DOHH2 (cell line): ENCODE measurements around the gene ICAM1.
A peak's percentile ranks its signal among the peaks of the same experiment; 100 is the strongest.

Experiments
- H3F3A ChIP-seq: fragments of 200-600 bp; sonication (generic), shearing (Covaris generic); 2 replicates; pipeline ENCODE4 v1.6.0; 2016; ENCODE audit warnings: antibody characterized with exemption, mild to moderate bottlenecking; ENCODE audit not compliant: control insufficient read depth, insufficient read depth
- H3K27ac ChIP-seq: fragments of 200-600 bp; sonication (generic); 2 replicates; pipeline ENCODE4 v1.5.1; 2014; ENCODE audit warnings: low read depth, mild to moderate bottlenecking, low read length, moderate library complexity
- H3K27me3 ChIP-seq: fragments of 200-600 bp; sonication (generic); 2 replicates; pipeline ENCODE4 v1.6.1; 2014; ENCODE audit warnings: mild to moderate bottlenecking, low read length, mixed read lengths; ENCODE audit not compliant: control insufficient read depth
- H3K36me3 ChIP-seq: fragments of 200-600 bp; sonication (generic); 2 replicates; pipeline ENCODE4 v1.6.1; 2014; ENCODE audit warnings: mild to moderate bottlenecking, low read length, moderate library complexity, mixed read lengths; ENCODE audit not compliant: control insufficient read depth
- H3K4me1 ChIP-seq: fragments of 200-600 bp; sonication (generic); 2 replicates; pipeline ENCODE4 v1.6.1; 2014; ENCODE audit warnings: mild to moderate bottlenecking, low read length, mixed read lengths; ENCODE audit not compliant: control insufficient read depth
- H3K4me2 ChIP-seq: fragments of 200-600 bp; sonication (generic); 2 replicates; pipeline ENCODE4 v1.6.0; 2014; ENCODE audit warnings: mild to moderate bottlenecking, low read length, moderate library complexity
- H3K4me3 ChIP-seq: fragments of 200-600 bp; sonication (generic); 2 replicates; pipeline ENCODE4 v1.5.1; 2014; ENCODE audit warnings: mild to moderate bottlenecking, low read length, mixed read lengths
- H3K79me2 ChIP-seq: fragments of 200-600 bp; sonication (generic); 2 replicates; pipeline ENCODE4 v1.6.1; 2014; ENCODE audit warnings: mild to moderate bottlenecking, low read length, mixed read lengths; ENCODE audit not compliant: control insufficient read depth
- H3K9me2 ChIP-seq: fragments of 200-600 bp; sonication (generic); replicated peaks from 2 replicates; pipeline ENCODE4 v1.6.1; 2014; ENCODE audit warnings: mild to moderate bottlenecking, low read length, mixed read lengths; ENCODE audit not compliant: control insufficient read depth
- H3K9me3 ChIP-seq: fragments of 200-600 bp; sonication (generic); 2 replicates; pipeline ENCODE4 v1.6.1; 2014; ENCODE audit warnings: antibody characterized with exemption, low read length, mixed read lengths; ENCODE audit not compliant: control insufficient read depth, insufficient read depth
- H4K20me1 ChIP-seq: fragments of 200-600 bp; sonication (generic); 2 replicates; pipeline ENCODE4 v1.6.0; 2014; ENCODE audit warnings: low read depth, mild to moderate bottlenecking, antibody characterized with exemption, low read length, moderate library complexity; ENCODE audit not compliant: control insufficient read depth, insufficient read depth
- EZH2phosphoT487 ChIP-seq: fragments of 200-600 bp; sonication (generic); IDR thresholded peaks from 2 replicates; pipeline ENCODE4 v1.6.1; 2017; ENCODE audit warnings: borderline replicate concordance, mild to moderate bottlenecking, antibody characterized with exemption, low read length, moderate library complexity, mixed read lengths
- TF ChIP-seq, protein P1 (sequence below): fragments of 200-600 bp; sonication (generic); IDR thresholded peaks from one replicate; pipeline ENCODE4 v1.5.1; 2014; ENCODE audit warnings: antibody characterized with exemption, mild to moderate bottlenecking, low read depth, low read length; ENCODE audit not compliant: poor library complexity, severe bottlenecking

Gene ICAM1

DNA sequence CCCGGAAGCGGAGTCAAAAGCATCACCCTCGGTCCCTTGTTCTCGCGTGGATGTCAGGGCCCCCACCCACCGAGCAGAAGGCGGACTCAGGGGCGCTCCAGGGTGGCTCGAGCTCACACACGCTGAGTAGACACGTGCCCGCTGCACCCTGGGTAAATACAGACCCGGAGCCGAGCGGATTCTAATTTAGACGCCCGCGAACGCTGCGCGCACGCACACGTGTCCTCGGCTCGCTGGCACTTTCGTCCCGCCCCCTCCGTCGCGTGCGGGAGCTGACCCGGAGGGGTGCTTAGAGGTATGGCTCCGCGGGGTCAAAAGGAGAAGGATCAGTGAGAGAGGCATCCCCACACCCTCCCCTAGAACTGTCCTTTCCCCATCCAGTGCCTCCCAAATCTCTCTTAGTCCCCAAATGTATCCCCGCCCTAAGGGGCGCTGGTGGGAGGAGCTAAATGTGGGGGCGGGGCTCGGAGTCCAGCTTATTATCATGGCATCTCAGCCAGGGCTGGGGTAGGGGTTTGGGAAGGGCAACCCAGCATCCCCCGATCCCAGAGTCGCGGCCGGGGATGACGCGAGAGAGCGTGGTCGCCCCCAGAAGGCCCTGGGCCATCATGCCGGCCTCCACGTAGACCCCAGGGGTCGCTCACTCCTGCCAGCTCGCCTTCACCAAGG is 18.4 kb downstream of the ICAM1 start:
- peaks cover 82% of the 10 kb centered on the region for H3K4me1 ChIP-seq

DNA sequence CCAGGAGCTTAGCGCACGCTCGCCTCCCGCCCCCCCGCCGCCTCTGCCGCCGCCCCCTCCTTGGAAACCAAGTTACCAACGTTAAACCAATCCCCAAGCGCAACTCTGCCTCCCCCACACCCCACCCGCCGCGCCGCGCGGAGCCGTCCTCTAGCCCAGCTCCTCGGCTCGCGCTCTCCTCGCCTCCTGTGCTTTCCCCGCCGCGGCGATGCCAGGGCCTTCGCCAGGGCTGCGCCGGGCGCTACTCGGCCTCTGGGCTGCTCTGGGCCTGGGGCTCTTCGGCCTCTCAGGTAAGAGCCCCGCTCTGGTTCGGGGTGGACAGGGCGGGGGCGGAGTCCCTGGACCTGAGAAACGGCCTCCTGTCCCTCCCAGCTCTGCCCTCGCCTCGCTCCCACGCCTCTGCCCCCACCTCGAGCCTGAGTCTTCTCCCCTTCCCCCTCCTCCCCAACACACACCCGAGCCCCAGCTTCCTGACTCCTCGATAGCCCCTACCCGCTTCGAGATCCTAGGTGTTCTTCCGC is 19.0 kb downstream of the ICAM1 start, which contains the start of gene ICAM5:
ICAM5 (plus strand) TSS at position 117 of the 521 bp plus-strand sequence; CDS start at position 209, 92 bp downstream.
- H3K4me2 ChIP-seq, result peak within 1 kb of the TSS; percentile 95
- peaks cover 80% of the 10 kb centered on the region for H3K4me1 ChIP-seq
- no peak for TF ChIP-seq EZH2phosphoT487
- TF ChIP-seq, protein P1, sequence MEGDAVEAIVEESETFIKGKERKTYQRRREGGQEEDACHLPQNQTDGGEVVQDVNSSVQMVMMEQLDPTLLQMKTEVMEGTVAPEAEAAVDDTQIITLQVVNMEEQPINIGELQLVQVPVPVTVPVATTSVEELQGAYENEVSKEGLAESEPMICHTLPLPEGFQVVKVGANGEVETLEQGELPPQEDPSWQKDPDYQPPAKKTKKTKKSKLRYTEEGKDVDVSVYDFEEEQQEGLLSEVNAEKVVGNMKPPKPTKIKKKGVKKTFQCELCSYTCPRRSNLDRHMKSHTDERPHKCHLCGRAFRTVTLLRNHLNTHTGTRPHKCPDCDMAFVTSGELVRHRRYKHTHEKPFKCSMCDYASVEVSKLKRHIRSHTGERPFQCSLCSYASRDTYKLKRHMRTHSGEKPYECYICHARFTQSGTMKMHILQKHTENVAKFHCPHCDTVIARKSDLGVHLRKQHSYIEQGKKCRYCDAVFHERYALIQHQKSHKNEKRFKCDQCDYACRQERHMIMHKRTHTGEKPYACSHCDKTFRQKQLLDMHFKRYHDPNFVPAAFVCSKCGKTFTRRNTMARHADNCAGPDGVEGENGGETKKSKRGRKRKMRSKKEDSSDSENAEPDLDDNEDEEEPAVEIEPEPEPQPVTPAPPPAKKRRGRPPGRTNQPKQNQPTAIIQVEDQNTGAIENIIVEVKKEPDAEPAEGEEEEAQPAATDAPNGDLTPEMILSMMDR, result no peak
- H3K27ac ChIP-seq, result peak within 1 kb of the TSS; percentile 66
- H4K20me1 ChIP-seq, result no peaks in the 10 kb centered on the region
- no peaks in the 10 kb centered on the region for H3K9me2 ChIP-seq
- H3K79me2 ChIP-seq, result no peaks in the 10 kb centered on the region
- peaks cover 14% of the 10 kb centered on the region for H3K36me3 ChIP-seq
- H3K9me3 ChIP-seq, result no peaks in the 10 kb centered on the region
- H3K4me3 ChIP-seq, result peak within 1 kb of the TSS; percentile 81
- peaks cover 27% of the 10 kb centered on the region for H3K27me3 ChIP-seq
- H3F3A ChIP-seq, result peaks cover 15% of the 10 kb centered on the region

More for the DNA sequence above, 18.4 kb downstream of the ICAM1 start:
- H3K27ac ChIP-seq, result peak overlapping the region; percentile 66
- H3K9me2 ChIP-seq, result no peaks in the 10 kb centered on the region
- H4K20me1 ChIP-seq, result no peaks in the 10 kb centered on the region
- peak overlapping the region; percentile 95 for H3K4me2 ChIP-seq
- no peaks in the 10 kb centered on the region for H3K79me2 ChIP-seq
- H3F3A ChIP-seq, result peaks cover 15% of the 10 kb centered on the region
- H3K4me3 ChIP-seq, result peak overlapping the region; percentile 81
- H3K27me3 ChIP-seq, result peaks cover 27% of the 10 kb centered on the region
- TF ChIP-seq EZH2phosphoT487, result no peak
- TF ChIP-seq, protein P1, result no peak
- peaks cover 20% of the 10 kb centered on the region for H3K36me3 ChIP-seq
- no peaks in the 10 kb centered on the region for H3K9me3 ChIP-seq

DNA sequence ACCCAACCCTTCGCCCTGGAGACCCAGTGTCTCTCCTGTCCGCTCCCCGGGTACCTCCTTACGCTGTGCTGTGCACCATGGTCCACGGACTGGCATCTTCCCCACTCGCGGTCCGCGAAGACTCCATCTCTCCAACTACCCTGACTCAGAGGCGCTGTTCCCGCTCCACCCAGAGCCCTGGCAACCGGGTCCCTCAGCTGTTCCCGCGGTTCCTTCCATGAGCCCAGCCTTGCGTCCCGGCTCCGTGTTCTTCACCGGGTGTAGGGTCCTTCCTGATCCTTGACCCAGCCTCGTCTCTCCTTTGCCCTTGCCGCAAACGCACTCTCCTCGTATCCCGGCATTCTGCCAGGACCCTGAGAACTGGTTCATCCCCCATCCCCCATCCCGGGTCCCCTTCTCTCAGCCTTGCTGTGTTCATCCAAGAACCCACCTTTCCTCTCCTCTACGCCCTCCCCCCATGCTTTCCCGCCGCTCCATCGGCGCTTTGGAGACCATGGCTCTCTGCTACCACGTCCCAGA is 19.5 kb downstream of the ICAM1 start:
- Histone ChIP-seq H3K9me3 (no peaks in the 10 kb centered on the region), H4K20me1 (no peaks in the 10 kb centered on the region), H3K36me3 (peaks cover 9% of the 10 kb centered on the region), H3K4me2 (peak overlapping the region; percentile 95), H3K27ac (no peak overlapping the region), H3F3A (peaks cover 15% of the 10 kb centered on the region), H3K4me3 (peak overlapping the region; percentile 81), H3K27me3 (peaks cover 27% of the 10 kb centered on the region), H3K79me2 (no peaks in the 10 kb centered on the region), H3K9me2 (no peaks in the 10 kb centered on the region), H3K4me1 (peaks cover 80% of the 10 kb centered on the region)
- TF ChIP-seq, protein P1, result no peak
- TF ChIP-seq EZH2phosphoT487, result no peak; the same call in 1 of the 2 replicates
